ENCODE results near the gene RHOA.
"Not testable (repeated sequence)": the region's sequence is repeated elsewhere in the genome, so short reads cannot be mapped to it uniquely, and the experiment has no call there.

RHOA gene

GRCh38 chr3:49371946-49372345, 39.8 kb downstream of the RHOA start:
- TF ChIP-seq CTCF (conservative IDR thresholded peaks at IDR 0.05; ENCODE audit: control insufficient read depth, insufficient read depth, low read depth, low read length): no peak
- DNase-seq (ENCODE audit: low read depth): no peak
- H3K4me3 ChIP-seq (ENCODE audit: control insufficient read depth, low read depth, low read length): no peak overlapping the region

GRCh38 chr3:49370585-49371290, 41.0 kb downstream of the RHOA start:
- DNase-seq (ENCODE audit: low read depth): no peak
- TF ChIP-seq CTCF (conservative IDR thresholded peaks at IDR 0.05; ENCODE audit: control insufficient read depth, insufficient read depth, low read depth, low read length): no peak
- no peak overlapping the region for H3K4me3 ChIP-seq (ENCODE audit: control insufficient read depth, low read depth, low read length)

GRCh38 chr3:49362561-49362960, 49.2 kb downstream of the RHOA start:
- no peak for TF ChIP-seq CTCF (conservative IDR thresholded peaks at IDR 0.05; ENCODE audit: control insufficient read depth, insufficient read depth, low read depth, low read length)
- H3K4me3 ChIP-seq (ENCODE audit: control insufficient read depth, low read depth, low read length): no peak overlapping the region
- DNase-seq (ENCODE audit: low read depth): no peak

- peak; percentile 57 for DNase-seq (ENCODE audit: low read depth)
- TF ChIP-seq CTCF (conservative IDR thresholded peaks at IDR 0.05; ENCODE audit: control insufficient read depth, insufficient read depth, low read depth, low read length): no peak
- H3K4me3 ChIP-seq (ENCODE audit: control insufficient read depth, low read depth, low read length): no peak overlapping the region
Measured at GRCh38 chr3:49359623-49360022, 52.2 kb downstream of the RHOA start.

GRCh38 chr3:49358884-49359225, 52.9 kb downstream of the RHOA start:
- peak overlapping the region; percentile 29 for H3K4me3 ChIP-seq (ENCODE audit: control insufficient read depth, low read depth, low read length)
- DNase-seq (ENCODE audit: low read depth): no peak
- no peak for TF ChIP-seq CTCF (conservative IDR thresholded peaks at IDR 0.05; ENCODE audit: control insufficient read depth, insufficient read depth, low read depth, low read length)

GRCh38 chr3:49358217-49358883, 53.4 kb downstream of the RHOA start, which contains the start of gene GPX1:
TSS of gene GPX1 (minus strand) at chr3:49358353. CDS start at chr3:49358278, 75 bp downstream.
- peak within 1 kb of the TSS; percentile 67 for H3K4me3 ChIP-seq (ENCODE audit: control insufficient read depth, low read depth, low read length)
- no peak for TF ChIP-seq CTCF (conservative IDR thresholded peaks at IDR 0.05; ENCODE audit: control insufficient read depth, insufficient read depth, low read depth, low read length)
- DNase-seq (ENCODE audit: low read depth): peak; percentile 95

GRCh38 chr3:49357443-49358216, 54.1 kb downstream of the RHOA start:
- peak overlapping the region; percentile 67 for H3K4me3 ChIP-seq (ENCODE audit: control insufficient read depth, low read depth, low read length)
- DNase-seq (ENCODE audit: low read depth): peak; percentile 95

GRCh38 chr3:49357095-49357442, 54.7 kb downstream of the RHOA start:
- peak overlapping the region; percentile 67 for H3K4me3 ChIP-seq (ENCODE audit: control insufficient read depth, low read depth, low read length)
- not testable (repeated sequence) for DNase-seq (ENCODE audit: low read depth)
